ENCODE results near the gene DLGAP3.
A peak's percentile ranks its signal among the peaks of the same experiment; 100 is the strongest.

The DLGAP3 gene

GRCh38 chr1:34901919-34902318 is 27.5 kb downstream of the DLGAP3 start:
- DNase-seq = no peak

- DNase-seq = no peak
These were observed 28.5 kb downstream of the DLGAP3 start for GRCh38 chr1:34900775-34901502.

- no peak for DNase-seq
These were observed 29.5 kb downstream of the DLGAP3 start for GRCh38 chr1:34899906-34900305.

GRCh38 chr1:34899471-34899870 is 30.0 kb downstream of the DLGAP3 start:
- DNase-seq = no peak

- peak; percentile 58 for DNase-seq
These were observed 31.1 kb downstream of the DLGAP3 start for GRCh38 chr1:34898330-34898761.

GRCh38 chr1:34896612-34897011 is 32.8 kb downstream of the DLGAP3 start:
- DNase-seq = no peak

GRCh38 chr1:34889705-34890104 is 39.7 kb downstream of the DLGAP3 start:
- DNase-seq = no peak

GRCh38 chr1:34887593-34887992 is 41.9 kb downstream of the DLGAP3 start:
- DNase-seq = no peak

GRCh38 chr1:34885405-34886247 is 43.8 kb downstream of the DLGAP3 start:
- DNase-seq = no peak

GRCh38 chr1:34884961-34885360 is 44.5 kb downstream of the DLGAP3 start:
- no peak for DNase-seq

- no peak for DNase-seq
These were observed 44.9 kb downstream of the DLGAP3 start for GRCh38 chr1:34884536-34884935.

- DNase-seq = no peak
These were observed 50.2 kb downstream of the DLGAP3 start for GRCh38 chr1:34879230-34879629.

GRCh38 chr1:34876406-34876805 is 53.0 kb downstream of the DLGAP3 start:
- no peak for DNase-seq

- DNase-seq = no peak
These were observed 55.0 kb downstream of the DLGAP3 start for GRCh38 chr1:34874296-34874952.

GRCh38 chr1:34872133-34872503 is 57.3 kb downstream of the DLGAP3 start:
- DNase-seq = no peak

- no peak for DNase-seq
These were observed 57.9 kb downstream of the DLGAP3 start for GRCh38 chr1:34871443-34872132.

- peak; percentile 19 for DNase-seq
These were observed 59.1 kb downstream of the DLGAP3 start for GRCh38 chr1:34870395-34870794.

- no peak for DNase-seq
These were observed 59.7 kb downstream of the DLGAP3 start for GRCh38 chr1:34869760-34870159.

- no peak for DNase-seq
These were observed 61.0 kb downstream of the DLGAP3 start for GRCh38 chr1:34868230-34869049.

- no peak for DNase-seq
These were observed 62.0 kb downstream of the DLGAP3 start for GRCh38 chr1:34867415-34867814.

- no peak for DNase-seq
These were observed 62.7 kb downstream of the DLGAP3 start for GRCh38 chr1:34866762-34867109.
